HepG2 (cell line): Measurements from ENCODE around the gene STK25. TPM values are rescaled to one million over a fixed set of nuclear protein-coding genes. Genes with fewer than 3 reads are reported as not detected.

Experiments
- ATAC-seq: fragments of 200-7000 bp; cut with Tn5 transposase; 3 replicates; pipeline ENCODE4 v1.9.1; 2020; ENCODE audit warnings: mild to moderate bottlenecking, moderate library complexity
- BruUV-seq: library from RNA; stranded (reverse); fragments of 400-500 nt; replicated peaks from 2 replicates; lab custom pipeline; 2021; lab: Mats Ljungman, UMichigan
- CTCF ChIA-PET: fragments of 300-600 bp; formaldehyde crosslinking; extraction: SDS; loops from one replicate; lab custom pipeline; 2021; ENCODE audit warnings: low total read pairs, inconsistent platforms, low intra/inter-chr PET ratio; lab: Yijun Ruan, JAX
- POLR2A ChIA-PET: fragments of 350-600 bp; sonication (Branson Sonifier 250); formaldehyde crosslinking; loops from one replicate; lab custom pipeline; 2020; ENCODE audit warnings: antibody characterized with exemption, inconsistent platforms; lab: Yijun Ruan, JAX
- DNase-seq: peaks from one replicate; pipeline ENCODE4 v3.0.0-alpha.2; 2015; ENCODE audit warnings: low spot score
- FAIRE-seq: peaks from 3 replicates; lab custom pipeline; 2011; peaks lifted over from hg19 to GRCh38; lab: Jason Lieb, UNC
- H2AFZ ChIP-seq: one replicate; pipeline ENCODE4 v1.6.1; 2011; ENCODE audit warnings: low read length, inconsistent platforms
- H3K27ac ChIP-seq: fragments of 300-600 bp; 3 replicates; pipeline ENCODE4 v1.8.0; 2011; ENCODE audit warnings: mixed run types, mild to moderate bottlenecking, mixed read lengths, low read length, inconsistent platforms; ENCODE audit not compliant: insufficient read depth; ENCODE audit errors: extremely low read length
- H3K27me3 ChIP-seq, 2 experiments: fragments of 200-600 bp in 1 of 2; 2 replicates in 1 of 2; 3 replicates in 1 of 2; pipeline versions ENCODE4 v1.6.0 to v1.8.0; 2011; ENCODE audit warnings: low read length in 2 of 2, mild to moderate bottlenecking in 2 of 2, moderate library complexity in 2 of 2, inconsistent platforms in 1 of 2; ENCODE audit not compliant: insufficient read depth in 2 of 2, control insufficient read depth in 1 of 2
- H3K36me3 ChIP-seq, 2 experiments: fragments of 200-600 bp in 1 of 2; replicated peaks in 1 of 2; 2 replicates in 1 of 2; 3 replicates in 1 of 2; pipeline versions ENCODE4 v1.5.1 to v1.8.0; 2011; ENCODE audit warnings: low read length in 2 of 2, inconsistent platforms in 1 of 2; ENCODE audit not compliant: insufficient read depth in 2 of 2, control insufficient read depth in 1 of 2
- H3K4me1 ChIP-seq: 2 replicates; pipeline ENCODE4 v1.5.1; 2012; ENCODE audit warnings: low read length, inconsistent platforms; ENCODE audit not compliant: insufficient read depth
- H3K4me2 ChIP-seq: 2 replicates; pipeline ENCODE4 v1.6.0; 2011; ENCODE audit warnings: low read depth, low read length, inconsistent platforms
- H3K4me3 ChIP-seq, 3 experiments: fragments of 200-600 bp in 1 of 3; sonication (generic), shearing (Covaris generic) in 1 of 3; replicated peaks in 1 of 3; 2 replicates each; pipeline ENCODE4 v1.5.1; 2011 to 2016; ENCODE audit warnings: low read length in 3 of 3, inconsistent platforms in 2 of 3, low read depth in 2 of 3, mild to moderate bottlenecking in 2 of 3, control low read depth in 1 of 3, mixed read lengths in 1 of 3; ENCODE audit not compliant: insufficient read depth in 1 of 3
- H3K79me2 ChIP-seq: one replicate; pipeline ENCODE4 v1.6.1; 2011; ENCODE audit warnings: low read length, inconsistent platforms; ENCODE audit not compliant: insufficient read depth
- H3K9ac ChIP-seq: 2 replicates; pipeline ENCODE4 v1.6.0; 2011; ENCODE audit warnings: mild to moderate bottlenecking, low read depth, low read length, inconsistent platforms; ENCODE audit not compliant: insufficient read depth
- H3K9me3 ChIP-seq: 2 replicates; pipeline ENCODE4 v1.5.1; 2012; ENCODE audit warnings: mild to moderate bottlenecking, low read length
- H4K20me1 ChIP-seq: 2 replicates; pipeline ENCODE4 v1.6.0; 2011; ENCODE audit warnings: inconsistent platforms, mild to moderate bottlenecking, low read length, moderate library complexity; ENCODE audit not compliant: insufficient read depth
- FOXA1 ChIP-seq, 2 experiments: fragments of 450-650 bp in 1 of 2; sonication (generic) in 1 of 2; formaldehyde crosslinking in 1 of 2; IDR thresholded peaks; 2 replicates each; pipeline versions ENCODE4 v1.4.0 to v1.6.1; 2016 to 2020; ENCODE audit warnings: missing genetic modification reagents in 1 of 2
- FOXK2 ChIP-seq: fragments of 450-650 bp; IDR thresholded peaks from 2 replicates; pipeline ENCODE4 v1.6.1; 2016
- MYC ChIP-seq: sonication (generic); formaldehyde crosslinking; IDR thresholded peaks from 2 replicates; pipeline ENCODE4 v1.9.0; 2021; ENCODE audit warnings: missing genetic modification reagents, borderline replicate concordance
- MYNN ChIP-seq: sonication (generic); formaldehyde crosslinking; IDR thresholded peaks from 2 replicates; pipeline ENCODE4 v1.4.0; 2020; ENCODE audit warnings: mild to moderate bottlenecking, low read depth, missing genetic modification reagents
- TOPORS ChIP-seq: sonication (generic); formaldehyde crosslinking; IDR thresholded peaks from 2 replicates; pipeline ENCODE4 v1.8.0; 2023; ENCODE audit warnings: mild to moderate bottlenecking, missing genetic modification reagents
- ZNF124 ChIP-seq: sonication (generic); formaldehyde crosslinking; IDR thresholded peaks from 2 replicates; pipeline ENCODE4 v1.4.0; 2020; ENCODE audit warnings: missing genetic modification reagents
- ZNF878 ChIP-seq: sonication (generic); formaldehyde crosslinking; IDR thresholded peaks from 2 replicates; pipeline ENCODE4 v1.8.1; 2023; ENCODE audit warnings: mild to moderate bottlenecking, missing genetic modification reagents, moderate library complexity
- WGBS: methylation state at CpG from one replicate; pipeline ENCODE4 v1.1.6; 2017; ENCODE audit warnings: low lambda C conversion rate; 5-methylcytosine and 5-hydroxymethylcytosine counted together
- in situ Hi-C: cut with HindIII; loops from 2 replicates; pipeline ENCODE4 v1.10.0; 2017; ENCODE audit warnings: low pct_unique_long_range_greater_than_20kb; ENCODE audit not compliant: extremely low pct_ligation_motif_present
- intact Hi-C: fragments of 100-400 bp; cut with micrococcal nuclease; formaldehyde crosslinking; loops from one replicate; pipeline ENCODE4 v1.10.0; 2022; ENCODE audit not compliant: unreplicated experiment
- polyA plus RNA-seq, 8 experiments: library from polyadenylated mRNA; depleted of rRNA in 3 of 8; stranded (reverse) in 7 of 8; unstranded in 1 of 8; fragments of >200 nt; fragmentation: Illumina TruSeq in 4 of 8; extraction: Trizol in 4 of 8; gene quantifications; 2 replicates each; pipeline versions ENCODE4 v1.2.1 to v1.2.3, GENCODE V29; 2011 to 2016; ENCODE audit warnings: low read depth in 4 of 8, missing spikeins in 1 of 8, mixed read lengths in 1 of 8; ENCODE audit not compliant: insufficient read depth in 1 of 8
- total RNA-seq, 5 experiments: library from RNA; depleted of rRNA; stranded (reverse); fragments of >200 nt; fragmentation: Illumina TruSeq; extraction: Trizol; gene quantifications; 2 replicates each; pipeline ENCODE4 v1.2.3, GENCODE V29; 2016; ENCODE audit warnings: low read depth in 1 of 5
- TF ChIP-seq, protein P1 (sequence below): sonication (generic); formaldehyde crosslinking; IDR thresholded peaks from 2 replicates; pipeline ENCODE4 v1.4.0; 2020; ENCODE audit warnings: missing genetic modification reagents
- TF ChIP-seq, protein P2 (sequence below): sonication (generic); formaldehyde crosslinking; IDR thresholded peaks from 2 replicates; pipeline ENCODE4 v1.5.1; 2020; ENCODE audit warnings: mild to moderate bottlenecking, moderate library complexity, missing genetic modification reagents
- TF ChIP-seq, protein P3 (sequence below): sonication (generic); formaldehyde crosslinking; IDR thresholded peaks from 2 replicates; pipeline ENCODE4 v1.8.0; 2022; ENCODE audit warnings: missing genetic modification reagents, mild to moderate bottlenecking, moderate library complexity, borderline replicate concordance
- TF ChIP-seq, protein P4 (sequence below): sonication (generic); formaldehyde crosslinking; IDR thresholded peaks from 2 replicates; pipeline ENCODE4 v1.5.1; 2020; ENCODE audit warnings: missing genetic modification reagents, mild to moderate bottlenecking, borderline replicate concordance
- TF ChIP-seq, protein P5 (sequence below): sonication (generic); formaldehyde crosslinking; IDR thresholded peaks from 2 replicates; pipeline ENCODE4 v1.4.0; 2020; ENCODE audit warnings: missing genetic modification reagents

The STK25 gene
- total and polyA plus RNA-seq, 2 of the 13 experiments (the other 11 are each of a cell fraction or from before 2014, with no cell fraction given), result 177 to 481 TPM

DNA sequence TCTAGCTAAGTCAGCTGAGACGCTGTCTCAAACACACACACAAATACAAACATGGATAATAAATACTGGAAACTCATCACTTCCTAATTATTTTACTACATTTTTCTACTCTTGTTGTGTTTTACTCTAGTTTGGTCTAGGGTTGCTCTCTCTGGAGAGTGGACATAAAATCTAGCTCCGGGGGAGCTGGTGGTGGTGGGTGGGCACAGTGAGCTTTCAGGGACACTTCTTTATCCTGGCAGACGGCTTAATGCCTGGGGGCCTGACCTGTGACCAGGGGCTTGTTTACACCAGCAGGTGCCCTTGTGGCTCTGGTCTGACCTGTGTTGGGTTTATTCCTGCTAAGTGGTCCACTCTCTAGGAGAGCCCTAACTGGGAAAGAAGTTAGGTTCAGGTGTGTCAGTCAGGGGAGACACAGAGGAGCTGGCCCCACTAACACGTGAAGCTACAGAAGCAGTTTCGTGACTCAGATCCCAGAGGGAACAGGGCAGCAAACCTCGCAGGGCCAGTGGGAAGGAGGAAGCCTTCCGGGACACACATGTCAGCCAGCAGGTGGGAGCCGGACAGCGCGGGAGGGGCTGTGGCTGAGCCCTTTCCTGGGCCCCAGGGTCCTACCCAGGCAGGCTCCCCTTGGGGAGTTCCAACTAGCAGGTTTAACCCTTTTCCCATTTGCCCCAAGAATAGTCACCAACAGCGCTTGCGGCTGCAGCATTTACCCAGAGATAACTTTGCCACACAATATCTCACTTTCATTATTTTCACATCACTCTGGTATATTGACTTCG is 27.7 kb upstream of the STK25 start:
- ChIA-PET CTCF (no interaction called here), POLR2A (interaction anchor here (2.3 kb wide), 1 partner anchor 21 kb away, joined by 11 read pairs; no protein-coding TSS in a partner anchor)
- in situ Hi-C loops, result no loop called here
- no peak for DNase-seq
- H4K20me1 ChIP-seq, result no peaks in the 10 kb centered on the region
- H3K79me2 ChIP-seq, result no peaks in the 10 kb centered on the region
- intact Hi-C loops, result no loop called here
- no peak overlapping the region for H2AFZ ChIP-seq
- BruUV-seq, result no TSS peak
- H3K4me3 ChIP-seq, result peak overlapping the region in 1 of 3 experiments; percentile 24; a peak in 1 of 6 replicates
- peaks cover 89% of the 10 kb centered on the region for H3K4me1 ChIP-seq
- 32% methylated on average over 13 of the region's 13 CpGs for WGBS
- H3K27me3 ChIP-seq, result peaks cover 4 to 48% of the 10 kb centered on the region in 2 experiments; a peak in 4 of 5 replicates
- FAIRE-seq, result no peak
- H3K4me2 ChIP-seq, result peak overlapping the region; percentile 55
- H3K36me3 ChIP-seq, result no peaks in the 10 kb centered on the region
- H3K9me3 ChIP-seq, result no peaks in the 10 kb centered on the region
- 0 out of 2 replicates have a peak overlapping the region, but pooled peaks have one; percentile 16 for H3K9ac ChIP-seq
- no peak overlapping the region for H3K27ac ChIP-seq
- peak; percentile 2; the same call in 1 of the 3 replicates for ATAC-seq
- TF ChIP-seq FOXK2 (no peak), MYNN (no peak), TOPORS (no peak), ZNF878 (CRISPR knock-in tag) (no peak), ZNF124 (CRISPR knock-in tag) (no peak), MYC (CRISPR knock-in tag) (no peak; the same call in 1 of the 2 replicates), FOXA1 (IDR thresholded peaks at IDR 0.05) (no peak), FOXA1 (CRISPR knock-in tag; IDR thresholded peaks at IDR 0.05) (peak; percentile 15; the same call in 1 of the 2 replicates)
- TF ChIP-seq, protein P1, sequence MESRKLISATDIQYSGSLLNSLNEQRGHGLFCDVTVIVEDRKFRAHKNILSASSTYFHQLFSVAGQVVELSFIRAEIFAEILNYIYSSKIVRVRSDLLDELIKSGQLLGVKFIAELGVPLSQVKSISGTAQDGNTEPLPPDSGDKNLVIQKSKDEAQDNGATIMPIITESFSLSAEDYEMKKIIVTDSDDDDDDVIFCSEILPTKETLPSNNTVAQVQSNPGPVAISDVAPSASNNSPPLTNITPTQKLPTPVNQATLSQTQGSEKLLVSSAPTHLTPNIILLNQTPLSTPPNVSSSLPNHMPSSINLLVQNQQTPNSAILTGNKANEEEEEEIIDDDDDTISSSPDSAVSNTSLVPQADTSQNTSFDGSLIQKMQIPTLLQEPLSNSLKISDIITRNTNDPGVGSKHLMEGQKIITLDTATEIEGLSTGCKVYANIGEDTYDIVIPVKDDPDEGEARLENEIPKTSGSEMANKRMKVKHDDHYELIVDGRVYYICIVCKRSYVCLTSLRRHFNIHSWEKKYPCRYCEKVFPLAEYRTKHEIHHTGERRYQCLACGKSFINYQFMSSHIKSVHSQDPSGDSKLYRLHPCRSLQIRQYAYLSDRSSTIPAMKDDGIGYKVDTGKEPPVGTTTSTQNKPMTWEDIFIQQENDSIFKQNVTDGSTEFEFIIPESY (CRISPR knock-in tag), result no peak
- TF ChIP-seq, protein P2, sequence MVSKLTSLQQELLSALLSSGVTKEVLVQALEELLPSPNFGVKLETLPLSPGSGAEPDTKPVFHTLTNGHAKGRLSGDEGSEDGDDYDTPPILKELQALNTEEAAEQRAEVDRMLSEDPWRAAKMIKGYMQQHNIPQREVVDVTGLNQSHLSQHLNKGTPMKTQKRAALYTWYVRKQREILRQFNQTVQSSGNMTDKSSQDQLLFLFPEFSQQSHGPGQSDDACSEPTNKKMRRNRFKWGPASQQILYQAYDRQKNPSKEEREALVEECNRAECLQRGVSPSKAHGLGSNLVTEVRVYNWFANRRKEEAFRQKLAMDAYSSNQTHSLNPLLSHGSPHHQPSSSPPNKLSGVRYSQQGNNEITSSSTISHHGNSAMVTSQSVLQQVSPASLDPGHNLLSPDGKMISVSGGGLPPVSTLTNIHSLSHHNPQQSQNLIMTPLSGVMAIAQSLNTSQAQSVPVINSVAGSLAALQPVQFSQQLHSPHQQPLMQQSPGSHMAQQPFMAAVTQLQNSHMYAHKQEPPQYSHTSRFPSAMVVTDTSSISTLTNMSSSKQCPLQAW (CRISPR knock-in tag), result no peak
- TF ChIP-seq, protein P3, sequence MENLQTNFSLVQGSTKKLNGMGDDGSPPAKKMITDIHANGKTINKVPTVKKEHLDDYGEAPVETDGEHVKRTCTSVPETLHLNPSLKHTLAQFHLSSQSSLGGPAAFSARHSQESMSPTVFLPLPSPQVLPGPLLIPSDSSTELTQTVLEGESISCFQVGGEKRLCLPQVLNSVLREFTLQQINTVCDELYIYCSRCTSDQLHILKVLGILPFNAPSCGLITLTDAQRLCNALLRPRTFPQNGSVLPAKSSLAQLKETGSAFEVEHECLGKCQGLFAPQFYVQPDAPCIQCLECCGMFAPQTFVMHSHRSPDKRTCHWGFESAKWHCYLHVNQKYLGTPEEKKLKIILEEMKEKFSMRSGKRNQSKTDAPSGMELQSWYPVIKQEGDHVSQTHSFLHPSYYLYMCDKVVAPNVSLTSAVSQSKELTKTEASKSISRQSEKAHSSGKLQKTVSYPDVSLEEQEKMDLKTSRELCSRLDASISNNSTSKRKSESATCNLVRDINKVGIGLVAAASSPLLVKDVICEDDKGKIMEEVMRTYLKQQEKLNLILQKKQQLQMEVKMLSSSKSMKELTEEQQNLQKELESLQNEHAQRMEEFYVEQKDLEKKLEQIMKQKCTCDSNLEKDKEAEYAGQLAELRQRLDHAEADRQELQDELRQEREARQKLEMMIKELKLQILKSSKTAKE, result 0 out of 2 replicates have a peak, but pooled peaks have one; percentile 21
- TF ChIP-seq, protein P4, sequence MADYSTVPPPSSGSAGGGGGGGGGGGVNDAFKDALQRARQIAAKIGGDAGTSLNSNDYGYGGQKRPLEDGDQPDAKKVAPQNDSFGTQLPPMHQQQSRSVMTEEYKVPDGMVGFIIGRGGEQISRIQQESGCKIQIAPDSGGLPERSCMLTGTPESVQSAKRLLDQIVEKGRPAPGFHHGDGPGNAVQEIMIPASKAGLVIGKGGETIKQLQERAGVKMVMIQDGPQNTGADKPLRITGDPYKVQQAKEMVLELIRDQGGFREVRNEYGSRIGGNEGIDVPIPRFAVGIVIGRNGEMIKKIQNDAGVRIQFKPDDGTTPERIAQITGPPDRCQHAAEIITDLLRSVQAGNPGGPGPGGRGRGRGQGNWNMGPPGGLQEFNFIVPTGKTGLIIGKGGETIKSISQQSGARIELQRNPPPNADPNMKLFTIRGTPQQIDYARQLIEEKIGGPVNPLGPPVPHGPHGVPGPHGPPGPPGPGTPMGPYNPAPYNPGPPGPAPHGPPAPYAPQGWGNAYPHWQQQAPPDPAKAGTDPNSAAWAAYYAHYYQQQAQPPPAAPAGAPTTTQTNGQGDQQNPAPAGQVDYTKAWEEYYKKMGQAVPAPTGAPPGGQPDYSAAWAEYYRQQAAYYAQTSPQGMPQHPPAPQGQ (CRISPR knock-in tag), result no peak
- TF ChIP-seq, protein P5, sequence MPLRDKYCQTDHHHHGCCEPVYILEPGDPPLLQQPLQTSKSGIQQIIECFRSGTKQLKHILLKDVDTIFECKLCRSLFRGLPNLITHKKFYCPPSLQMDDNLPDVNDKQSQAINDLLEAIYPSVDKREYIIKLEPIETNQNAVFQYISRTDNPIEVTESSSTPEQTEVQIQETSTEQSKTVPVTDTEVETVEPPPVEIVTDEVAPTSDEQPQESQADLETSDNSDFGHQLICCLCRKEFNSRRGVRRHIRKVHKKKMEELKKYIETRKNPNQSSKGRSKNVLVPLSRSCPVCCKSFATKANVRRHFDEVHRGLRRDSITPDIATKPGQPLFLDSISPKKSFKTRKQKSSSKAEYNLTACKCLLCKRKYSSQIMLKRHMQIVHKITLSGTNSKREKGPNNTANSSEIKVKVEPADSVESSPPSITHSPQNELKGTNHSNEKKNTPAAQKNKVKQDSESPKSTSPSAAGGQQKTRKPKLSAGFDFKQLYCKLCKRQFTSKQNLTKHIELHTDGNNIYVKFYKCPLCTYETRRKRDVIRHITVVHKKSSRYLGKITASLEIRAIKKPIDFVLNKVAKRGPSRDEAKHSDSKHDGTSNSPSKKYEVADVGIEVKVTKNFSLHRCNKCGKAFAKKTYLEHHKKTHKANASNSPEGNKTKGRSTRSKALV (CRISPR knock-in tag), result no peak
